GM19455 (cell line): Measurements from ENCODE around the gene FKBP6.
"Not testable (repeated sequence)": the region's sequence is repeated elsewhere in the genome, so short reads cannot be mapped to it uniquely, and the experiment has no call there.

Experiments
- ATAC-seq: cut with Tn5 transposase; IDR thresholded peaks from one replicate; pipeline ENCODE4 v1.9.1; 2021; ENCODE audit not compliant: unreplicated experiment

FKBP6 gene

DNA sequence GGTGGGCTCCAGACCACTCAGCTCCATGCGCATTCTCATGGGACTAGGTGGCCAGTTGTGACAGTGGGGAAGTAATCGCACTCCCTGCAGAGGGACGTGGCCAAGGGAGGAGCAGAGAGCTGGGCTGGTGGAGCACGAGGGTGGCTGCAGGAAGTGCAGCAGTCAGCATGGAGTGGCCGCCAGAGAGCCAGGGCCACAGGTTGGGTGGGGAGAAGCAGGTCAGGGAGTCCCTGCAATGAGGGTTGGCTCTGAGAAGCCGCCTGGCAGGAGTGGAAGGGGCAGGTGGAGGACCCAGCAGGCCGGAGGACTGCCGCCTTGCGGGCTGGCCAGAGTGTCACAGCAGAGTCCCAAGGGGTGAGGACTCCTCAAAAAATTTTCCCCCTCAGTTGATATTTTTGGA, 26.2 kb downstream of the FKBP6 start:
- ATAC-seq = no peak

DNA sequence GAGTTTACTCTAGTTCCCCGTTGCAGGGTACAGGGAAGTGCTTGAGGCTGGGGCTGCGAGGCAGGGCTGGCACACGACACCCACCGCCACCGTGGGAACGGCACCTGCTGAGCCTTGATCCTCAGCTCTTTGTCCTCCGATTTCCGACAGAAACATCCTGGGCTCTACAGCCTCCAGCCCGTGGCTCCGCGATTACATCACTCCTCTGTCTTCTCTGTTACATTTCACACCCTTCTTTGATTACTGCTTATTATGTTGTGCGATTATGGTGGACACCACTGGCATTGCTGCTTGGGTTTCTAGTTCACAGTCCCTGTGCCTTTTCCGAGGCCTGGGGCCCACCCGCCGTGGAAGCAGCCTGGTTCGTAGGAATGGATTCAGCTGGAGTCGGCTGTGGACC, 26.9 kb downstream of the FKBP6 start:
- ATAC-seq = no peak

- ATAC-seq = no peak
Observed at GRCh38 chr7:73356159-73356558, 28.2 kb downstream of the FKBP6 start.

- ATAC-seq = no peak
Observed at GRCh38 chr7:73358590-73359275, 30.8 kb downstream of the FKBP6 start.

DNA sequence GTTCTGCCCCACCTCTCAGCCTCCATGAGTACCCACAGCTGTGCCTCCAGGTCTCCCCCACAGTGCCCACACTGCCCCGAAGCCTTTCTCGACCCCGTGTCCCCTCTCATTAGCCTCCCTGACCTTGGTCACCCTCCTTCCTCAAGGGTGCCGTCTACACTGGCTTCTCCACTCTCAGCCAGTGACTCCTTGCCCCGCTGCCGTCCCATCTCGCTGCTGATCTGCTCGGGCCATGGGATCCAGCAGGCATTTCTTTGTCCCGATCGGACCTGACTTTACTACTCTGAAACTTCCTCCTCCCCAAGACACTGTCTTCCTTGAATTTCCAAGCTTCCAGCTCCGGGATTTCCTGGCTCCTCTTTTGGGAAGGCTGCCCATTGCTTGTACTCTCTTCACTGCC, 31.3 kb downstream of the FKBP6 start:
- ATAC-seq = no peak

- no peak for ATAC-seq
Observed at GRCh38 chr7:73359746-73360375, 31.9 kb downstream of the FKBP6 start.

DNA sequence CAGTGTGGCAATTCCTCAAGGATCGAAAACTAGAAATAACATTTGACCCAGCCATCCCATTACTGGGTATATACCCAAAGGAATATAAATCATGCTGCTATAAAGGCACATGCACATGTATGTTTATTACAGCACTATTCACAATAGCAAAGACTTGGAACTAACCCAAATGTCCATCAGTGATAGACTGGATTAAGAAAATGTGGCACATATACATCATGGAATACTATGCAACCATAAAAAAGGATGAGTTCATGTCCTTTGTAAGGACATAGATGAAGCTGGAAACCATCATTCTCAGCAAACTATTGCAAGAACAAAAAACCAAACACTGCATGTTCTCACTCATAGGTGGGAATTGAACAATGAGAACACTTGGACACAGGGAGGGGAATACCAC, 32.6 kb downstream of the FKBP6 start:
- not testable (repeated sequence) for ATAC-seq

DNA sequence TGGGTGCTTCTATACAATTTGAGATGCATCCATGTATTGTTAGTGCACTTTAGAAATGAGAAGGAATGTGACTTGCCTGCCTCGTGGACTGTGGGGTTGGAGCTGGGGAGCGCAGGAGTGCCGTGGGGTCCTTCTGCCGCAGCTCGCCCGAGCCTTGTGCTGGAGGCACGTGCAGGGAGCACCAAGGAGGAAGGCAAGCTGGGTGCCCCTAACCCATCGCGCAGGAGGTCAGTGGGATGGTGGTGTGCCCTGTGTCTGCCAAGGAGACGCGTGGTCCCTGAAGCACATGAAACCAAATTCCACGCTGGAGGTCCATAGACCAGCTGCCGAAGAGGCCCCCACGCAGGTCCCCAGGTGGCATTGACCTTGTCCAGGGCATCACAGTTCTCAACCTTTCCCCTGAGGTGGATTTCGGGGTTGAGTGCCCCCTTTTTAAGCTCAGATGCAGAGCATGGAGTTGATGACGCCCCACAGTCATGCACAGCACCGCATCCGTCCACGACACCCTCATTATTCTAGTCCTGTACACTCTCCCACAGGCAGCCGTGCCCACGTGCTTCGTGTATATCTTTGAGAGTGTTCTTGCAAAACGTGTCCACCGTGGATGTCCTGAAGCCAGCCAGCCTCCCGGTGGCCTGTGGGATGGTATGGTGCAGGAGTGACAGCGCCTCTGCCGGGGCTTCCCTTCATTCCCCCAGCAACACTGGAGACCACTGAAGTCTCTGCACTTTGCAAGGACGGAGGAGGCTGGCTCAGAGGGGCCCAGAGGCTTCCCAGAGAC, 35.5 kb downstream of the FKBP6 start:
- ATAC-seq = no peak

GRCh38 chr7:73364006-73364728, 36.2 kb downstream of the FKBP6 start:
- no peak for ATAC-seq

DNA sequence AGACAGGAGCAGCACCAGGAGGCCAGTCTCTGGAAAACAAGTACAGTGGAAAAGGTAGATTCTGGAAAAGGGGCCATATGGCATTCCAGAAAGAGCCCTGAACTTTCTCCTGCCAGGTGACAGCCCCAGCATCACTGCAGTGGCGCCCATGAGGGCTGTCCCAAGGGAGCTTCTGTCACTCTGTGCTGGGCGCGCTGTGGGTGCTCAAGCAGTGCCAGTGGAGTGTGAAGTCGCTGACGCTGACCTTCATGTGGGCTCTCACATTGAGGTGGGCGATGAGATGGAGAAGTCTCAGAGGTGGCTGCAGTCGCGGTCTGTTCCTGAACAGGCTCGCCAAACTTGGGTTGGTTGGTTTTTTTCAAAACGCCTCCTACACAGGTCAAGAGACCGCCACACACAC, 38.2 kb downstream of the FKBP6 start:
- ATAC-seq = no peak

DNA sequence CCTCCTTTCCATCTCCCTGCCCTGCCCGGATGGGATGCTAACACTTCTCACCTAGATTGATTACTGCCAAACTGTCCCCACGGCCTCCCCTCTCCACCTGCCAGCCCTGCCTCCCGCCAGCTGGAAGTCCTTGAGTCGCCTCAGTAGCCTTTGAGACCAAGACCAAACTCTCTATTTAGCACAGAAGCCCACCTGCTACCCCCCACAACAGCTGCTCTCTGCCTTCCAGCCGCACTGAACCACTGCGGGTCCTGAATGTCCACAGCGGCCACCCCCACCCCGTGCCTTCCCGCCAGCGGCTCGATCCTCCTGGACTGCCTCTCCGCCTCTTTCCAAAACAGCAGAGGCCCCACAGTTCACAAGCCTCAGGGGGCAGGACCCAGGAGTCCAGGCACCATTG, 39.0 kb downstream of the FKBP6 start:
- ATAC-seq = no peak

GRCh38 chr7:73369009-73369408, 41.0 kb downstream of the FKBP6 start:
- no peak for ATAC-seq

- no peak for ATAC-seq
Observed at GRCh38 chr7:73369622-73370021, 41.7 kb downstream of the FKBP6 start.

DNA sequence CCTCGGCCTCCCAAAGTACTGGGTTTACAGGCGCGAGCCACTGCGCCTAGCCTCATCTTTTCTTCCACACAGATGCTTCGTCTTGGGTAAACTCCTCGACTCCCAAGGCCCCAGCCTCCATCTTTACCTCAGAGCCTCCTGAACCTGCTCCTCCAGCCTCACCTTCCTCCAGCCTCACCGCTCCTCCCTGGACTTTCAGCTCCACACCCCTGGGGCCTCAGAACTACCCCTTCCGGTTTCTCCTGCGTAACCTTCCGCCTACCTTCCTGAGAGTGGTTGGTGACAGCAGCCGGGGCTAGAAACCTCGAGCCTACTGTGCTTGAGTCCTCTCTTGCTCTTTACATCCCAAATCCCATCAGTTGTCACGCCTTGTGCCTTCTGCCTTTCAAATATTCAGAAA, 45.8 kb downstream of the FKBP6 start:
- ATAC-seq = no peak

DNA sequence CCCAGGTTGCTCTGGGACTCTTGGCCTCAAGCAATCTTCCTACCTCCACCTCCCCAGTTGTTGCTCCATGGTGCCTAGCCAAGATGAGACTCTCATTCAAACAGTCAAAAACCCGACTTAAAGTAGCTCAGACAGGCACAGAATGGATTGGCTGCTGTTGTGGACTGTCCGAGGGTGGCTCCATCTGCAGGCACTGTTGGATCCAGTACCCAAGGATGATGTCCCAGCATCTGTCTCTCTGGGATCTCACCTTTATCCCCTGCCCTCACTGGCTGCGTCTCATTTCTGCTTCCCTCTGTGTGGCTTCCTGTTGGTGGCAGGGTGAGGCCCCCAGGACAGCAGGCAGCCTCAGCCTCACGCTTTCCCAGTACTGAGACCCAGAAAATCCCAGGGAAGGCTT, 48.3 kb downstream of the FKBP6 start:
- not testable (repeated sequence) for ATAC-seq

DNA sequence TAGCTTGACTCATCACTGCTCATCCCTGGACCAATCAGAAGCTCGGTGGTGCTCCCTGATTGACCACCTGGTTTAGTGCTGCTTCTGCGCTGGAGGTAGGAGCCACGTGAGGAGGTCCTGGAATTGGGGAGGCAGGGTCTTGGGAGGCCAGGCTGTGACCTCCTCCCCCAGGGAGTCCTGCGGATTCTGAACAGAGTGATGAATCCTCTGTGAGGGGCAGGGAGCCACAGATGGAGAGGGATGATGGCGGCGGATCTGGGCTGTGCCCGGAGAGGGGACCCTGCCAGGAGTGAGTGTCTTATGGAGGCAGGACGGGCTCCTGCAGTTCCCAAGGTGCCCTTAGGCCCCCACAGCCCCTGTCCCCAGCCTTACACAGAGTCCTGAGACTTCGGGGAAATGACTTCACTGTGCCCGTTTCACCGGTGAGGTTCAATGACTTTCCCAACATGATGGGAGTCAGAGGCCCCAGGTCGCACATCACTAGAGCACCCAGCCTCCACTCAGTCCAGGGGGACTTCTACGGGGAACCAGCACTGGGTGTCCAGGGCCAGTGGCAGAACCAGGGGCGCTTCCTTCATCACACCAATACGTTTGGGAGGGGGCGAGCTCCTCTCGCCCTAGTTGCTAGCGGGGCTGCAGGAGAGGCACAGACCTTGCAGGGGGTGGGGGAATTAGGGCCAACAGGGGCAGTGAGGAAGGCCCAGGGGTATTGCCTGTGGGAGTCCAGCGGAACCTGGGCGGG, 48.9 kb downstream of the FKBP6 start:
- ATAC-seq = no peak

- ATAC-seq = not testable (repeated sequence)
Observed at GRCh38 chr7:73377413-73378200, 49.6 kb downstream of the FKBP6 start.

GRCh38 chr7:73382934-73383503, 55.1 kb downstream of the FKBP6 start:
- no peak for ATAC-seq

DNA sequence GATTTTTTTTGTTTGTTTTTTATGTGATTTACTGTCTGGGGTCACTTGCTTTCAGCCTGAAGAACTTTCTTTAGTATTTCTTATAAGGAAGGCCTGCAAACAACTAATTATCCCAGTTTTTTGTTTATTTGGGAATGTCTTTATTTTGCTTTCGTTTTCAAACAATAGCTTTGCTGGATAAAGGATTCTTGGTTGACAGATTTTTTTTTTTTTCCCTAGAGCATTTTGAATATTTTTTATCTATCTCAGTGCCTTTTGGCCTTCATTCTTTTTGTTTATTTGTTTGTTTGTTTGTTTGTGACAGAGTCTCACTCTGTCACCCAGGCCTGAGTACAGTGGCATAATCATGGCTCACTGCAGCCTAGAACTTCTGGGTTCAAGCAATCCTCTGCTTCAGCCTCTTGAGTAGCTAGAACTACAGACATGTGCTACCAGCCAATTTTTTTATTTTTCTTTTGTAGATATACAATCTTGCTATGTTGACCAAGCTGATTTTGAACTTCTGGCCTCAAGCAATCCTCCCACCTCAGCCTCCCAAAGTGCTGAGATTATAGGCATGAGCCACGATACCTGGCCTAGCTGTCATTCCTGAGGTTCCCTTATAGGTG, 59.4 kb downstream of the FKBP6 start:
- ATAC-seq = no peak
